ENCODE measurements around the gene PCDHA3. TPM values are rescaled to one million over a fixed set of nuclear protein-coding genes. Genes with fewer than 3 reads are reported as not detected.
"Not testable (repeated sequence)": the region's sequence is repeated elsewhere in the genome, so short reads cannot be mapped to it uniquely, and the experiment has no call there.

PCDHA3 gene
- total RNA-seq, 1 donor from 2014 or later, result 0.05 TPM

GRCh38 chr5:140849831-140850634, 49.2 kb downstream of the PCDHA3 start:
- not testable (repeated sequence) for ATAC-seq; DNase-seq (ENCODE audit: low spot score)

Other genes starting within 250 kb of the PCDHA3 start
- gene SRA1, start 243.6 kb upstream of the PCDHA3 start, total RNA-seq, result 19.5 TPM
- gene APBB3, start 236.5 kb upstream of the PCDHA3 start, total RNA-seq, result 14.1 TPM
- 32.0 TPM for gene SLC35A4, start 236.2 kb upstream of the PCDHA3 start, total RNA-seq
- gene CD14, start 167.9 kb upstream of the PCDHA3 start, total RNA-seq, result 211 TPM
- 15.6 TPM for gene TMCO6, start 161.6 kb upstream of the PCDHA3 start, total RNA-seq
- gene NDUFA2, start 153.4 kb upstream of the PCDHA3 start, total RNA-seq, result 50.5 TPM
- 25.4 TPM for gene IK, start 153.2 kb upstream of the PCDHA3 start, total RNA-seq
- gene WDR55, start 136.2 kb upstream of the PCDHA3 start, total RNA-seq, result 17.8 TPM
- gene DND1, start 127.5 kb upstream of the PCDHA3 start, total RNA-seq, result 1.8 TPM
- 48.9 TPM for gene HARS1, start 109.7 kb upstream of the PCDHA3 start, total RNA-seq
- 12.4 TPM for gene HARS2, start 109.6 kb upstream of the PCDHA3 start, total RNA-seq
- 18.0 TPM for gene ZMAT2, start 100.6 kb upstream of the PCDHA3 start, total RNA-seq
- not detected for gene PCDHA1, start 14.9 kb upstream of the PCDHA3 start, total RNA-seq
- not detected for gene PCDHA2, start 6.2 kb upstream of the PCDHA3 start, total RNA-seq
- gene PCDHA4, start 6.0 kb downstream of the PCDHA3 start, total RNA-seq, result 0.05 TPM
- gene PCDHA5, start 20.6 kb downstream of the PCDHA3 start, total RNA-seq, result not detected
- not detected for gene PCDHA6, start 26.9 kb downstream of the PCDHA3 start, total RNA-seq
- gene PCDHA7, start 33.2 kb downstream of the PCDHA3 start, total RNA-seq, result not detected
- gene PCDHA8, start 40.1 kb downstream of the PCDHA3 start, total RNA-seq, result not detected
- not detected for gene PCDHA9, start 47.3 kb downstream of the PCDHA3 start, total RNA-seq
- not detected for gene PCDHA10, start 54.8 kb downstream of the PCDHA3 start, total RNA-seq
- gene PCDHA11, start 67.9 kb downstream of the PCDHA3 start, total RNA-seq, result 0.23 TPM
- 0.08 TPM for gene PCDHA12, start 74.3 kb downstream of the PCDHA3 start, total RNA-seq
- gene PCDHA13, start 81.1 kb downstream of the PCDHA3 start, total RNA-seq, result 0.28 TPM
- 0.28 TPM for gene PCDHAC1, start 125.2 kb downstream of the PCDHA3 start, total RNA-seq
- gene PCDHAC2, start 165.4 kb downstream of the PCDHA3 start, total RNA-seq, result 0.86 TPM